Tibial artery (tissue), 4 donors: ENCODE measurements around the gene NUDT1.

ENCODE experiments used
- DNase-seq, 2 donors: peaks; one replicate each; pipeline ENCODE4 v3.0.0-alpha.2; 2019
- H3K27ac ChIP-seq, 2 donors: fragments of 200-600 bp; sonication (generic) in 1 of 2; 1 replicate in 1 of 2; 2 replicates in 1 of 2; pipeline ENCODE4 v1.5.1; 2018 to 2019; ENCODE audit warnings: mild to moderate bottlenecking in 1 of 2
- H3K27me3 ChIP-seq, 2 donors: fragments of 200-600 bp; sonication (generic) in 1 of 2; one replicate each; pipeline versions ENCODE4 v1.5.1 to v1.6.0; 2016 to 2019
- H3K36me3 ChIP-seq, 3 donors: fragments of 200-600 bp; sonication (generic) in 2 of 3; one replicate each; pipeline ENCODE4 v1.5.1; 2016 to 2019; ENCODE audit warnings: mild to moderate bottlenecking in 2 of 3
- H3K4me1 ChIP-seq, 4 donors: fragments of 200-600 bp; sonication (generic) in 2 of 4; 1 replicate in 3 of 4; 2 replicates in 1 of 4; pipeline ENCODE4 v1.5.1; 2016 to 2019
- H3K4me3 ChIP-seq, 2 donors: fragments of 200-600 bp; sonication (generic) in 1 of 2; 1 replicate in 1 of 2; 2 replicates in 1 of 2; pipeline ENCODE4 v1.5.1; 2018 to 2019; ENCODE audit warnings: mild to moderate bottlenecking in 2 of 2
- H3K9me3 ChIP-seq, 3 donors: fragments of 200-600 bp; sonication (generic) in 1 of 3; one replicate each; pipeline ENCODE4 v1.5.1; 2016 to 2019
- intact Hi-C: fragments of 100-400 bp; cut with DNase I; formaldehyde crosslinking; loops from one replicate; pipeline ENCODE4 v1.15.0; 2023; ENCODE audit warnings: low total_unique reads
- TF ChIP-seq, protein P1 (sequence below), 2 experiments: fragments of 200-600 bp in 1 of 2; fragments of 450-650 bp in 1 of 2; IDR thresholded peaks; one replicate each; pipeline ENCODE4 v1.5.1; 2017 to 2019; ENCODE audit warnings: antibody characterized with exemption in 2 of 2, mild to moderate bottlenecking in 1 of 2, moderate library complexity in 1 of 2

Gene NUDT1

DNA sequence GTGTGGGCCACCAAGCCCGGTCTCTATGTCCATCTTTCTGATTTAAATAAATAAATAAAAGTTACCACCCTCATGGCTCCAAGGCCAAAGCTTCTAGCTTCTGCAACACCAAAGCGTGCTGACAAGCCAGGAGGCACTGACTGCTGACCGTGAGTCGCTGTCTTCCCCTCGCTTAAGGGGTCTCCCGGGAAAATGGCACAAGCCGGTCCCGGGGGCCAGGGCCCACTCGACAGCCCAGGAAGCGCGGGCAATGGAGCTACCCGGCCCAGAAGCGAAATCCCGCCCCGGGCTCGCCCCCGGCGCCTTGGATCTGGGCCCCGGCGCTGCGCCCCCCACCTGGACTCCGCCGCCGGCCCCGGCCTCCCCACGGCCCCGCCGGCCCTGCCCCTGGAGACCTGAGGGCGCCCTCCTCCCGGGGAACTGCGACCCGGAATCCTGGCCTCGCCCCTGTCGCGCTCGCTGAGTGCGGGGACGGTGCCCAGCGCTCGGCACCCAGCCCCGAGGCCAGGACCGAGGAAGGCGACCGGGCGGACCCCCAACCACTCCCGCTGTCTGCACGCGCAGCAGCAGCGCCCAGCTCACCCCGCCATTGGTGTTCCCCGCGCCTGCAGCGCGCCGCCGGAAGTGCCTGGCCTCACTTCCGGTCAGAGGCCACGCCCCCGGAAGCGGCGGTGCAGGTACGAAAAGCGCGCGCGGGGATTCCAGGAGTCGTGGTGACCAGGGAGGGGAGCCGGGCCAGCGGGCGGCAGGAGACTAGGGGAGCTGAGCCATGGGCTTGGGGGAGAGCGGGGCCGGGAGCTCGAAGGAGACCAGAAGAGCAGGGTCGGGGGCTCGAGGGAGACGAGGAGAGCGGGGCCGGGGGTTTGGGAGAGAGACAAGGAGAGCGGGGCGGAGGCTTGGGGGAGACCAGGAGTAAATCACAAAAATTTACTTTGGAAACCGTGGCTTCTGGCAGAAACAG is at the start of gene NUDT1, which contains the start of gene MRM2:
TSS of gene NUDT1 (plus strand) at position 647 of the 961 bp plus-strand sequence. CDS start 2,349 bp downstream, outside the sequence.
TSS of gene MRM2 (minus strand) at position 626 of the 961 bp plus-strand sequence. CDS start at position 590, 36 bp downstream.
- TF ChIP-seq, protein P1, sequence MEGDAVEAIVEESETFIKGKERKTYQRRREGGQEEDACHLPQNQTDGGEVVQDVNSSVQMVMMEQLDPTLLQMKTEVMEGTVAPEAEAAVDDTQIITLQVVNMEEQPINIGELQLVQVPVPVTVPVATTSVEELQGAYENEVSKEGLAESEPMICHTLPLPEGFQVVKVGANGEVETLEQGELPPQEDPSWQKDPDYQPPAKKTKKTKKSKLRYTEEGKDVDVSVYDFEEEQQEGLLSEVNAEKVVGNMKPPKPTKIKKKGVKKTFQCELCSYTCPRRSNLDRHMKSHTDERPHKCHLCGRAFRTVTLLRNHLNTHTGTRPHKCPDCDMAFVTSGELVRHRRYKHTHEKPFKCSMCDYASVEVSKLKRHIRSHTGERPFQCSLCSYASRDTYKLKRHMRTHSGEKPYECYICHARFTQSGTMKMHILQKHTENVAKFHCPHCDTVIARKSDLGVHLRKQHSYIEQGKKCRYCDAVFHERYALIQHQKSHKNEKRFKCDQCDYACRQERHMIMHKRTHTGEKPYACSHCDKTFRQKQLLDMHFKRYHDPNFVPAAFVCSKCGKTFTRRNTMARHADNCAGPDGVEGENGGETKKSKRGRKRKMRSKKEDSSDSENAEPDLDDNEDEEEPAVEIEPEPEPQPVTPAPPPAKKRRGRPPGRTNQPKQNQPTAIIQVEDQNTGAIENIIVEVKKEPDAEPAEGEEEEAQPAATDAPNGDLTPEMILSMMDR (IDR thresholded peaks at IDR 0.05) = no peak
- intact Hi-C loops = loop anchor here (5.0 kb wide), 2 partner anchors 110 to 785 kb away; partner anchors contain the start of genes EIF3B and MICALL2
- Histone ChIP-seq H3K9me3 (no peaks in the 10 kb centered on the region), H3K4me3 (peak within 1 kb of the TSS; percentile 84 to 88), H3K36me3 (peaks cover 6 to 28% (median 10%) of the 10 kb centered on the region in 3 donors), H3K27ac (peak within 1 kb of the TSS; percentile 64), H3K4me1 (peaks cover 0 to 27% (median 18%) of the 10 kb centered on the region in 4 donors), H3K27me3 (no peaks in the 10 kb centered on the region)
- peak; percentile 81 to 87 for DNase-seq

DNA sequence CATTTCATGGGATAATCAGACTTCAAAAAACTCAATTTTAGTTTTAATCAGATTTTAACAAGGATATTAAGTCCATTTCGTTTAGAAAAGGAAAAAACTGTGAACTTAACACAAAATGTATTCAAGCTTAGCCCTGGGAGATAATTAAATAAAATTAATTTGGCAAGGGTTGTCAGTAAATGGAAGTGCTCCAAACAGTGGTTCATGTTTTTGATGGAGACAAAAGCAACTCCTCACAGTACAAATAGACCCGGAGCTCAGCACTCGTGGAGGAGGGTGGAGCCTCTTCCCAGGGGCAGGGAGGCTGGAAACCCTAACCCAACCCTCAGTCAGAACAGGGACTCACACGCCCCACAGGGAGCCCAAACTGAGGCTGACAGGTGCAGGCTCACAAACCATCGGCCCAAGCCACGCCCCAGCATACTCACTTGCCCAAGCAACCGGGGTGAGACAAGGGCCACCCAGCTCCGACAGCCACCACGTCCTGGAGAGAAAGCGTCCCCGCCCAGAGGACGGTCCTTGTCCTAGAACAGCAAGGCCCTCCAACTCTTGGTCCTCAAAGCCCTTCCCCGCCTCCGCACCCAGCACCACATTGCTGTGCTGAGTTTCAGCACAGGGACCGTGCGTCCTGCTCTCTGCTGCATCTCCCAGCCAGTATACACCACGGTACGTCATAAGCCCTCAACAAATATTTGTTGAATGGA is 49.0 kb upstream of the NUDT1 start:
- Histone ChIP-seq H3K36me3 (peaks cover 19 to 31% (median 28%) of the 10 kb centered on the region in 3 donors), H3K9me3 (peaks cover 2 to 16% (median 9%) of the 10 kb centered on the region in 3 donors), H3K4me1 (no peaks in the 10 kb centered on the region), H3K27ac (no peak overlapping the region), H3K4me3 (no peak overlapping the region), H3K27me3 (no peaks in the 10 kb centered on the region)
- peak in 1 of 2 donors; percentile 62 for DNase-seq
- TF ChIP-seq, protein P1 (IDR thresholded peaks at IDR 0.05) = no peak
- intact Hi-C loops = no loop called here

DNA sequence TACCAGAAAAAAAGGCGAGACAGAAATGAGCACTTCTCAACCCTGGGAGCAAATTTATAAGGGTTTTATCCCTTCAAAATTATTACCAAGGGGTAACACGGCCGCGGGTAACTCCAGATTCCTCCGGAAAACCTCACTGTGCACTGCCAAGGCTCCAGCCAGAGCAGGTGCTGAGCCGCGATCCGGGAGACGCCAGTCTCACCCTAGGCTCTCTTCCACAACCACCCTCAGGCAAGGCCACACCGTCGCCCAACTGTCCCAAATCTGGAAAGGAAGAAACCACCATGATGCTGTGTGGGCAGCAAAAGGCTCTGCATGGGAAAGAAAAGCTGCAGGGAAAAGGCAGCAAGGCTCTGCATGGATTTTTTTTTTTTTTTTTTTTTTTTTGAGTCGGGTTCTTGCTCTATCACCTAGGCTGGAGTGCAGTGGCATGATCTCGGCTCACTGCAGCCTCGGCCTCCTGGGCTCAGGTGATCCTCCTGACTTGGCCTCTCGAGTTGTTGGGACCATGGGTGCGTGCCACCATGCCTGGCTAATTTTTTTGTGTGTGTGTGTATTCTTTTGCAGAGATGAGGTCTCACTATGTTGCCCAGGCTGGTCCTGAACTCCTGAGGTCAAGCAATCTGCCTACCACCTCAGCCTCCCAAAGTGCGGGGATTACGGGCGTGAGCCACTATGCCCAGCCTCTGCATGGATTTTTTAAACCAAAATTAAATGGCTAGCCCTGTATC is 48.3 kb upstream of the NUDT1 start:
- peaks cover 19 to 34% (median 31%) of the 10 kb centered on the region in 3 donors for H3K36me3 ChIP-seq
- intact Hi-C loops = no loop called here
- TF ChIP-seq, protein P1 (IDR thresholded peaks at IDR 0.05) = no peak
- no peak for DNase-seq
- no peak overlapping the region for H3K27ac ChIP-seq
- no peak overlapping the region for H3K4me3 ChIP-seq
- no peaks in the 10 kb centered on the region for H3K4me1 ChIP-seq
- H3K9me3 ChIP-seq = peaks cover 0 to 15% (median 9%) of the 10 kb centered on the region in 3 donors
- no peaks in the 10 kb centered on the region for H3K27me3 ChIP-seq

DNA sequence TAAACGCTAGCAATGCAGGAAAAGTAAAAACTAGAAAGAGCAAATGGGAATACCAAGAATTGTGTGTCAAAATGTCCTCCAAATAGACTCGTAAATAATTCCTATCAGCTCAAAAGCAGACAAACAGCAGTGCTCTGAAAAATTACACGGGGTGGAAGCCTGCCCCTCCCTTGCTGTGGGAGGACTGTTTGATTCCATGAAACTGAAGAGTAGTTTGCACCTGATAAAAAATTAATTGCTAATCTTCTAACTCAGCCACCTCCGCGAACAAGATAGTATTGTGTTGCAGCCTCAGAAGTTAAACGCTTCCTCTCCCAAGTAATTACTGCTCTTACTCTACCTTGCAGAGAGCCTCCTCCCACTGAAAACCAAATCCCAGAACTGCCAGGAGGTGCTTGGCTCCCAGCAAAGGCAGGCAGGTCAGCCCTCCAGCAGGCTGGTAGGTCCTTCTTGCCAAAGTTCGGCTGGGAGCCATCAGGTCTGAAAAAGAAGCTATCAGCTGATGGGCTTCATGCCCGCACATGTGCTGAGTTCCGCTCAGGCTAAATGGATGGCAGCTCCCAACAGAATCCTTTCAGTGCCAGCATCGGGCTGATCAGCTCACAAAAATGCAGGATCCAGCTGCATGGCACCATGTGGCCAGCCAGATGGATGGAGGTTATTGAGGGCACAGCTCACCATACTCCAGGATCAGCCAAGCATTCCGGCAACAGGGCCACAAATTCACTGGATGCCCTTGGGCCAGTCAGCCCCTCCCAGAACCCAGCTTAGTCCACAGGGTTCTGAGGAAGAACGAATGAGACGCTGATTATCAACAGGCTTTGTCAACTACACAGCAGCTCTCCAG is 46.4 kb upstream of the NUDT1 start:
- intact Hi-C loops = no loop called here
- TF ChIP-seq, protein P1 (IDR thresholded peaks at IDR 0.05) = no peak
- no peaks in the 10 kb centered on the region for H3K4me1 ChIP-seq
- no peak overlapping the region for H3K27ac ChIP-seq
- no peak overlapping the region for H3K4me3 ChIP-seq
- H3K36me3 ChIP-seq = peaks cover 32 to 53% (median 36%) of the 10 kb centered on the region in 3 donors
- H3K9me3 ChIP-seq = peaks cover 0 to 9% (median 8%) of the 10 kb centered on the region in 3 donors
- peak in 1 of 2 donors; percentile 42 for DNase-seq
- H3K27me3 ChIP-seq = no peaks in the 10 kb centered on the region
